Right ventricle myocardium inferior (tissue), 1 donor: ENCODE measurements around the gene BARX2. TPM values are rescaled to one million over a fixed set of nuclear protein-coding genes. Genes with fewer than 3 reads are reported as not detected.
A peak's percentile ranks its signal among the peaks of the same experiment; 100 is the strongest.

Experiments
- ATAC-seq: fragments of 200-7000 bp; cut with Tn5 transposase; one replicate; pipeline ENCODE4 v1.9.1; 2020; ENCODE audit warnings: mild to moderate bottlenecking, moderate library complexity
- DNase-seq: peaks from one replicate; pipeline ENCODE4 v3.0.0; 2021; ENCODE audit errors: missing footprints
- intact Hi-C: fragments of 100-400 bp; cut with DNase I; formaldehyde crosslinking; loops from one replicate; pipeline ENCODE4 v1.11.0; 2022
- total RNA-seq: library from RNA; stranded (reverse); fragmentation: NEBNext Ultra II Directional; extraction: Animal tissue kit (Norgen Biotek cat#: 25700); gene quantifications from one replicate; pipeline ENCODE4 v1.2.1, GENCODE V29; 2021
- donor health status: DM: no; HTN: yes; CAD: no; lungs with severe emphysema.

Gene BARX2
- total RNA-seq, 1 donor from 2014 or later: not detected

- intact Hi-C loops: no loop called here
These were observed 51.1 kb downstream of the BARX2 start for GRCh38 chr11:129426776-129427175.

DNA sequence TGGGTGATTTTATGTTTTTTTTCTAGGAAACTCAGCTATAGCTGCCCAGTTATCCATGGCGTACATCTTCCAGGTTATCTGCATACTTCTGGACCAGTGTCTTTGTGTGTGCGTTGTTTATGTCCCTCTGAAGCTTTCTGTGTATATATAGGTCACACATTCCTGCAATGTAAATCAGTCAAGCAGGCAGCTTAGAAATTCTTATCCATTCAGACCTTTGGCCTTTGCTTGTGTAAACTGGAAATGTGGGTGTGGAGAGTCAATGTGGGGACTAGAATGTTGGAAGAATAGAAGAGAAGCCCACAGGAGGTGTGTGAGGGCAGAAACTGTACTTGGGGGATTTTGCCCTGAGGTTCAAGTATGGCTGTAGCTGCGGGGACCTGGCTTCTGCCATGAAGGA, 51.7 kb downstream of the BARX2 start:
- ATAC-seq (no peak), DNase-seq (no peak)
- intact Hi-C loops: no loop called here

More at GRCh38 chr11:129426776-129427175, 51.1 kb downstream of the BARX2 start:
- DNase-seq (no peak), ATAC-seq (no peak)

GRCh38 chr11:129427816-129428406, 52.3 kb downstream of the BARX2 start:
- intact Hi-C loops: no loop called here
- ATAC-seq: no peak
- DNase-seq: no peak

DNA sequence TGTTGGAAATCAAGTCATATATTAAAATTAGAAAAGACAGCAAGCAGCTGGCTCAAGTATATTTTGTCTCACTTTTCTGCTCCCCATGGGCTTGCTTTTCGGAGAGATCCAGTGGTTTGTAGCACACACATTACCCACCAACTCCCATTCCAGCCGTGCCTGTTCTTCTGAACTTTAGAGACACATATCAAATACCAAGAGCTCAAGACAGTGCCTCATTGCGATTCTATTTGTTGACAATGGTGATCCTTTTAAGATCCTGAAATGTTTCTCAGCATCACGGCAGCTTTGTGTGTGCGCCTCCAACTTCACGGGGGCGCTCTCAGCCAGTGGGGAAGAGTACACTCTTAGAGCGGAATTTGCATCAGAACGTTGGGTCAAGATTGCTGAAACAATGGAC, 52.9 kb downstream of the BARX2 start:
- no peak for DNase-seq
- intact Hi-C loops: no loop called here
- ATAC-seq: no peak

DNA sequence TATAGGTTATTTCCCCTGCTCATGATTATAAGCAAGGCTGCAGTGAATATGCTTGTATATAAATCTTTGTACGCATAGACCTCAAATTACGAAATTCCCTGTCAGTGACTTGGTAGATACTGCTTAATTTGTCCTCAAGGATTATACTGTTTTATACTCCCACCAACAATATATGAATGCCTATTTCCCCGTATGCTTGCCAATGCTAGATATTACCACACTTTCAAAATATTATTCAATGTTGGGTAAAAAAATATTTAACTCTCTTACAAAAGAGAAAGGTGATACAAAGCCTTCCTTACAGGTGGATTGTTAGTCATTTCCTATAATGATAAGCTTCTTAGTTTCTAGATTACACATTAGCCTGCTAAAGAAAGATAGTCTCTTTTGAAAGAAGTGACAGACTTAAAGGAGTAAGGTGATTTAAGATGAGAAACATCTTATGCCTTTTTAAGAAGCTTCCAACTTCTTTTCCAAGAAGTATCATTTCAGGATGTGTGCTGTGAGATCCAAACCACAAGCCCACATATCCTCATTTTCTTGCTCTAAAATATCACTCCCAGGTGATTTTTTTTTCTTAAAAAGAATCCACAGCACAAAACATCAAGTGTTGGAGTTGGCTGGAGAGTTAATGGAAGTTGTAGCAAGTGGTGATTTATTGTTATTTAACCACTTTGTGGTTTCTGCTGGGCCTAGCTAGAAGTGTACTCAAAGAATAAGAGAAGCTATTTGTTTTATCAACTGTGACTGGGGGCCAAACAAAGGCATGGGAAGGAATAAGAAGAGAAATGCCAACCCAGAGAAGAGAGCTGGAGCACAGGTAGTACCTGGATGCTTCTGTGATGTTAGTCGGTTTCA, 59.2 kb downstream of the BARX2 start:
- no peak for DNase-seq
- intact Hi-C loops: no loop called here
- ATAC-seq: no peak

DNA sequence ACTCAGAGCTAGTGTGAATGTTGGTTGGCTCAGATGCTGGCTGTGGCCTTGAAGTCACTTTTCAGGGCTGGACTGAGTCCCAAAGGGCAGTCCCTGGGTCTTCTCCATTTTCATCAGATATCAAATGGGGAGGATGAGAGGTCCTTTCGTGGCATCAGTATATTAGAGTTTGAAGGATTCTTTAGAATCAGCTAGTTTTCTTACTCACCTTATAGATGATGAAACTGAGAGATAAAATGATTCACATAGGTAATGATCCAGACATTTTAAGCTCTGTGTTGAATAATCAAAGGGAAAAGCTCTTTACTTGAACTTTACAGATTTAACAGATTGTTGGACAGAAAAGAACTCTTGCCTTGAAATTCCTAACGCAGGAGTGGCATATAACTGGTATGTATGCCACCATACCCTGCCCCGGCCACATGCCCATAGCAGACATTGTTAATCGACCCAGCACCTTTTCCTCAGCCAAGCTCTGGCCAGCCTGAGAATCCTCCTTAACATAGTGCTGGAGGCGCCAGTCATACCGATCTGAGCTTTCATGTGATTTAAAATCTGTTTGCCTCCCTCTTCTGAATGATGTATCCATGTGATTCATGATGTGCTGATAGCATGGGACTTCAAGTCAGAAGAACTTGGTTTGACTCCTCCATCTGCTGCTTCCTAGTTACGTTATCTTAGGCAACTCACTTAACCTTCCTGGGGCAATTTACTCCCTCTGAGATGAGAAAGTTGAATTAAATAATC, 60.0 kb downstream of the BARX2 start:
- DNase-seq (no peak), ATAC-seq (no peak)
- intact Hi-C loops: no loop called here

GRCh38 chr11:129436573-129436972, 60.9 kb downstream of the BARX2 start:
- no peak for ATAC-seq
- intact Hi-C loops: no loop called here
- DNase-seq: peak; percentile 73

DNA sequence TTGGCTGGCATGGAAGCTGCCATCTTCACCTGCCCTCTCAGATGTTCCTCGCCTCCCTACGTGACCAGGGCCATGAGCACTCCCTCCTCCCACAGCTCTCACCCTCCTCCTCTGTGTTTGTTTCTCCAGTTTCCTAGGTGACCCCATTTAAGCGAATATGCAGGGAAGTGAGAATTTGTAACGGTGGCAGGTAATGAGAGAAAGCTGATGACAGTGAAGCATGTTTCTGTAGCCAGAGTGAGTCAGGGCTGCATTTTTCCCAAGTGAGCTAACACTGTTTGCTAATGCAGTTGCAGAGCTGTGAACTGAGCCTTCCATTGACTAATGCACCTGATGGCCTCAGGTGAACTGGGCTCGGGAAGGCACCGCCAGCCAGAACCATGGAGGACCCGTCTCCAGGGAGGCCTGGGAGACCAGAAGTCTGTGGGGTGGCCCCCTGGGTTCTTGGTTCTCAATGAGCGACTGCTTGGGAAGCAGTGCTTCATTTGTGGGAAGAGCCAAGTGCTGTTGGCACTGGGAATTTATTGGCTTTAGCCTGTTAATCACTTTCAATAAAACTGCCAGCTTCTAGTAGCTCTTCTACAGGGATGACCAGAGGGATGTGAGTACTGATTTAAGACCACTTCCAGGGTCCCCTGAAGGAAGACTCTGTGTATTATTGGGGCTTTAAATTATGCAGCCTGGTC, 64.5 kb downstream of the BARX2 start:
- no peak for ATAC-seq
- no peak for DNase-seq

GRCh38 chr11:129442171-129442570, 66.5 kb downstream of the BARX2 start:
- intact Hi-C loops: no loop called here
- no peak for ATAC-seq
- DNase-seq: no peak

More for the DNA sequence above, 64.5 kb downstream of the BARX2 start:
- intact Hi-C loops: no loop called here

DNA sequence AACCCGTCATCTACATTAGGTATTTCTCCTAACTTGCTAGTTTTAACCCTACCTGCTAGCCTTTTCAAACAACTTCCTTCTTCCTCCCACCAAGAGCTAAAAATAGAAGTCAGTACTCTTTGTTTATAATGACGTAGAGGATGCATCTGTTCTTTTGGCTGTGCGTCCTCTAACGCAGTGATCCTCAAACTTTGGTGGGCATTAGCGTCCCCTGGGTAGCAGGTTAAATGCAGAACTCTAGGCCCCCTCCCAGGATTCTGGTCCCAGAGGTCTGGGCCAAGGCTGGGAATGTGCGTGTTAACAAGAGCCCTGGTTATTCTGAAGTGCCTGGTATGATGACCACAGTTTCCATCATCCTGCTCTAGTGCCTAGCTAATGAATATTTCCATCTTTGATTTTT, 67.6 kb downstream of the BARX2 start:
- ATAC-seq (no peak), DNase-seq (no peak)
- intact Hi-C loops: no loop called here

DNA sequence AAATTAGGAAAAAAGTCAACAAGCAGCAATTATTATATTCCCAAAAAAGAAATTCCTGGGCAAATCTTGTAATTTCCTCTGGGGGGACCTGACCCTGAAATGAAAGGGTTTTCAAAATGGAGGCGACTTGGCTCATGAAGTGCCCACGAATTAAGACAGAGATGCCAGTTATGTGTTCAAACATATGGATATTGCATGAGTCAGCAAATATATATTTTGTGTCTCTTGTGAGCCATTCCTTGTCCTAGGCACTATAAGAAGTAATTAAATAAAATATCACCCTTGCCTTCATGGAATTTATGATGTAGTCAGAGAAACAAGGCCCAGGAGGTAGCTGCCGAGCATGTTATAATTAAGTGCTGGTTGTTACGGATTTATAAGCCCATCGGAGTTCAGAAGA, 68.6 kb downstream of the BARX2 start:
- DNase-seq (no peak), ATAC-seq (no peak)
- intact Hi-C loops: no loop called here

- no peak for ATAC-seq
- DNase-seq: no peak
- intact Hi-C loops: no loop called here
These were observed 69.6 kb downstream of the BARX2 start for GRCh38 chr11:129445226-129445625.

DNA sequence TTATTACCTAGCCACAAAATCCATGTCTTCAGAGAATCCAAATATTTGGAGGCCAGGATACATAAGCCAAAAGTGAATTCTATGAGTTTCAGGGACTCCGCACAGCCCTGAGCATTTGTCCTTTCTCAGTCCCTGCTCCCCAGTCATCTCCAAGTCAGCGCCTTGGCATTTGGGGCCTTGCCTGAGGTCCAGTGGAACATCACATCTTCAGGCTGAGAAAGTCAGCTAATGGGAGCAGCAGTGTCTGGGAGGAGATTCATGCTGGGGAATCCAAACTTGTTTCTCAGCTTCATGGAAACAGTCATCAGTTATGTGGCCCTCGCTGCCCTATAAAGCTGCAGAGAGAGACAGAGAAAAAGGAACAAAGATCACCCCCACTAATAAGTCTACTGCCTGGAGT, 70.9 kb downstream of the BARX2 start:
- ATAC-seq (no peak), DNase-seq (no peak)
- intact Hi-C loops: no loop called here

DNA sequence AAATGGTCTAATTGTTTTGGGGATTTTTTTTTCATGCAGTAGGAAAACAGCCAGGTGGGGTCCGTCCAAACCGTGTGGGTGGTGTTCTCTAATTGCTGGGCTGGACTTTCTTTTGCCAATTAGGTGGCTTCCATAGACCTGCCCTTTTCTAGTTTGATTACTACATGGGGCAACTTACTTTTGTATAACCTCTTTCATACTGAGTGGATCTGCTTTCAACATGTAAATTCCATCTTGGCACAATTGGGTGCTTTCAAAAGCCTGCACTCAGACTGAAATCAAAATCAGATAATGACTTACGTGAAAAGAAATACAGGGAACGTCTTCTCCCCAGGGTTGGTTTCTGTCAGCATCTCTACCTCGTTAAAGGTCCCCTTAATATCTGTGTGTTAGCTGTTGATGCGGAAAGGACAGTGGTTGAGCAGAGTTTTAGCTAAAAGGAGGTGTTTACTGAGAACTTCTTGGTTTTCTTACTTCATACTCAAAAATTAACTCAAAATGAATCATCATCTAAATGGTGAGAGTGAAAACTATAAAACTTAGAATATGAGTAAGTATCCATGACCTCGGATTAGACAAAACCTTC, 72.1 kb downstream of the BARX2 start:
- ATAC-seq: no peak
- intact Hi-C loops: no loop called here
- DNase-seq: no peak

- intact Hi-C loops: no loop called here
- ATAC-seq (no peak), DNase-seq (no peak)
These were observed 75.9 kb downstream of the BARX2 start for GRCh38 chr11:129451524-129451923.

DNA sequence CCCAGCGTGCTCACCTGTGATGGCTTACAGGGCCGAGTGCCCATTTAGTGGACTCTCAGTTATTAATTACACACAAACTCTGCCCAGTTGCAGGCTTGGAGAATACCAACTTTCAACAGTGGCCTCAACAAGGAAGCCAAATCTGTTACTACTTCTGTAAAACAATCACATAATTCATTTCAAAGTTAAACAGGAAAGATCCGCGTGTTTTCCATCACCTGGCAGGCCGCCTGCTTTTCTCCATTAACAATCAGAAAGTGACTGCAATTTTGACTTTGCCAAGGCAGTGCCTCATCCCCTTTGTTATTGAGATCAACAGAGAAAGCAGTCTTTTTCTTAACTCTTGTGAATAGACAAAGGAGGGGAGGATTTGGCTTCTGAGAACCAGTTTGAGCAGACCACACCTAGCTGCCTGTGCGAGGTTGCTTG, 77.7 kb downstream of the BARX2 start:
- intact Hi-C loops: no loop called here
- no peak for ATAC-seq
- DNase-seq: no peak

- intact Hi-C loops: no loop called here
- ATAC-seq (no peak), DNase-seq (no peak)
These were observed 79.5 kb downstream of the BARX2 start for GRCh38 chr11:129455101-129455500.

- ATAC-seq (no peak), DNase-seq (no peak)
- intact Hi-C loops: no loop called here
These were observed 80.4 kb downstream of the BARX2 start for GRCh38 chr11:129455756-129456655.
